IMR-90 (cell line): ENCODE results near the gene MRPL34. TPM values are rescaled to one million over a fixed set of nuclear protein-coding genes. Genes with fewer than 3 reads are reported as not detected.

Experiments used
- ATAC-seq: fragments of 200-7000 bp; cut with Tn5 transposase; 2 replicates; pipeline ENCODE4 v1.9.1; 2020; ENCODE audit warnings: low read depth, mild to moderate bottlenecking, moderate library complexity
- BruUV-seq: library from RNA; stranded (reverse); fragments of 400-500 nt; replicated peaks from 2 replicates; lab custom pipeline; 2021; lab: Mats Ljungman, UMichigan
- CTCF ChIA-PET: fragments of 300-600 bp; formaldehyde crosslinking; extraction: SDS; loops from one replicate; lab custom pipeline; 2021; ENCODE audit warnings: antibody characterized with exemption; lab: Yijun Ruan, JAX
- POLR2A ChIA-PET: fragments of 300-600 bp; sonication (Branson Sonifier 250); formaldehyde crosslinking; loops from one replicate; lab custom pipeline; 2022; ENCODE audit warnings: antibody characterized with exemption; ENCODE audit not compliant: unreplicated experiment; lab: Charles Lee
- DNase-seq: peaks from one replicate; pipeline ENCODE4 v3.0.0; 2013
- H2AFZ ChIP-seq: replicated peaks from 2 replicates; pipeline ENCODE3; 2013; ENCODE audit warnings: low read length, mild to moderate bottlenecking; ENCODE audit not compliant: poor library complexity
- H2AK5ac ChIP-seq: 2 replicates; pipeline ENCODE4 v1.6.1; 2013; ENCODE audit warnings: low read depth, low read length, inconsistent platforms
- H2AK9ac ChIP-seq: replicated peaks from 2 replicates; pipeline ENCODE3; 2013; ENCODE audit warnings: mild to moderate bottlenecking, low read depth, low read length, moderate library complexity; ENCODE audit not compliant: poor library complexity
- H2BK120ac ChIP-seq: 2 replicates; pipeline ENCODE4 v1.6.1; 2013; ENCODE audit warnings: low read depth, low read length, inconsistent platforms
- H2BK15ac ChIP-seq: 3 replicates; pipeline ENCODE4 v1.6.1; 2013; ENCODE audit warnings: low read depth, low read length, inconsistent platforms
- H2BK20ac ChIP-seq: 2 replicates; pipeline ENCODE4 v1.6.1; 2013; ENCODE audit warnings: low read depth, mild to moderate bottlenecking, inconsistent platforms, low read length, moderate library complexity
- H2BK5ac ChIP-seq: 2 replicates; pipeline ENCODE4 v1.6.1; 2013; ENCODE audit warnings: mild to moderate bottlenecking, low read depth, low read length, inconsistent platforms; ENCODE audit not compliant: poor library complexity, severe bottlenecking
- H3K14ac ChIP-seq: replicated peaks from 2 replicates; pipeline ENCODE4 v1.6.1; 2013; ENCODE audit warnings: low read depth, low read length, inconsistent platforms
- H3K18ac ChIP-seq: 2 replicates; pipeline ENCODE4 v1.6.1; 2013; ENCODE audit warnings: low read depth, low read length, control low read depth
- H3K23ac ChIP-seq: 2 replicates; pipeline ENCODE4 v1.6.1; 2013; ENCODE audit warnings: low read depth, low read length, inconsistent platforms
- H3K27ac ChIP-seq: 2 replicates; pipeline ENCODE4 v1.5.1; 2013; ENCODE audit warnings: mild to moderate bottlenecking, control low read depth, low read length; ENCODE audit not compliant: insufficient read depth
- H3K27me3 ChIP-seq: 2 replicates; pipeline ENCODE4 v1.6.1; 2013; ENCODE audit warnings: low read length; ENCODE audit not compliant: control insufficient read depth, insufficient read depth
- H3K36me3 ChIP-seq: 2 replicates; pipeline ENCODE4 v1.6.1; 2013; ENCODE audit warnings: low read length, mixed read lengths; ENCODE audit not compliant: control insufficient read depth, insufficient read depth
- H3K4ac ChIP-seq: 2 replicates; pipeline ENCODE4 v1.6.1; 2013; ENCODE audit warnings: low read depth, low read length, inconsistent platforms
- H3K4me1 ChIP-seq: 2 replicates; pipeline ENCODE4 v1.6.1; 2013; ENCODE audit warnings: low read length, mixed read lengths; ENCODE audit not compliant: control insufficient read depth, insufficient read depth
- H3K4me2 ChIP-seq: 2 replicates; pipeline ENCODE4 v1.6.1; 2013; ENCODE audit warnings: low read depth, mild to moderate bottlenecking, control low read depth, low read length, moderate library complexity
- H3K4me3 ChIP-seq: 2 replicates; pipeline ENCODE4 v1.5.1; 2013; ENCODE audit warnings: low read depth, mild to moderate bottlenecking, control low read depth, low read length, moderate library complexity; ENCODE audit not compliant: insufficient read depth
- H3K56ac ChIP-seq: 2 replicates; pipeline ENCODE4 v1.6.1; 2013; ENCODE audit warnings: low read length, inconsistent platforms; ENCODE audit not compliant: insufficient read depth; ENCODE audit errors: extremely low read depth
- H3K79me1 ChIP-seq, 2 experiments: 2 replicates each; pipeline ENCODE4 v1.6.1; 2013; ENCODE audit warnings: low read length in 2 of 2, inconsistent platforms in 1 of 2, low read depth in 1 of 2
- H3K9ac ChIP-seq: 2 replicates; pipeline ENCODE4 v1.6.1; 2013; ENCODE audit warnings: low read depth, low read length, control low read depth
- H3K9me1 ChIP-seq: 2 replicates; pipeline ENCODE4 v1.6.1; 2013; ENCODE audit warnings: low read length, inconsistent platforms; ENCODE audit not compliant: insufficient read depth
- H3K9me3 ChIP-seq: 2 replicates; pipeline ENCODE4 v1.6.1; 2013; ENCODE audit warnings: low read length; ENCODE audit not compliant: control insufficient read depth, insufficient read depth
- H4K20me1 ChIP-seq: 2 replicates; pipeline ENCODE4 v1.6.1; 2013; ENCODE audit warnings: low read length, inconsistent platforms; ENCODE audit not compliant: insufficient read depth
- H4K5ac ChIP-seq: 2 replicates; pipeline ENCODE4 v1.6.1; 2013; ENCODE audit warnings: mild to moderate bottlenecking, low read depth, low read length, control low read depth
- H4K8ac ChIP-seq, 2 experiments: 2 replicates each; pipeline ENCODE4 v1.6.1; 2013; ENCODE audit warnings: low read depth in 2 of 2, low read length in 2 of 2, control low read depth in 1 of 2, inconsistent platforms in 1 of 2
- H4K91ac ChIP-seq: 2 replicates; pipeline ENCODE4 v1.6.1; 2013; ENCODE audit warnings: low read depth, low read length, inconsistent platforms; ENCODE audit not compliant: insufficient read depth
- FOS ChIP-seq: fragments of 150-350 bp; IDR thresholded peaks from 2 replicates; pipeline ENCODE4 v1.6.1; 2016; ENCODE audit warnings: low read depth, low read length
- MXI1 ChIP-seq: IDR thresholded peaks from 2 replicates; pipeline ENCODE4 v1.6.1; 2012; ENCODE audit warnings: low read depth, mild to moderate bottlenecking, low read length, moderate library complexity, borderline replicate concordance
- WGBS, 2 experiments: methylation state at CpG; one replicate each; pipeline versions ENCODE4 v1.1.5 to v1.1.7; 2013; ENCODE audit warnings: missing lambda C conversion rate in 2 of 2; ENCODE audit not compliant: insufficient read length in 1 of 2; ENCODE audit errors: extremely low coverage in 2 of 2; 5-methylcytosine and 5-hydroxymethylcytosine counted together
- dilution Hi-C: fragments of 300-500 bp; cut with HindIII; formaldehyde crosslinking; loops from one replicate; pipeline ENCODE4 v1.14.3; 2018; ENCODE audit warnings: low sequenced_read_pairs; ENCODE audit not compliant: unreplicated experiment
- in situ Hi-C: fragments of 300-500 bp; cut with MboI; formaldehyde crosslinking; loops from 3 replicates; pipeline ENCODE4 v1.14.3; 2019; ENCODE audit warnings: low sequenced_read_pairs, inconsistent platforms, mixed read lengths
- intact Hi-C: fragments of 100-400 bp; cut with micrococcal nuclease; formaldehyde crosslinking; loops from 2 replicates; pipeline ENCODE4 v1.10.0; 2022
- polyA plus RNA-seq, 3 experiments: library from polyadenylated mRNA; depleted of rRNA; stranded (reverse); fragments of >200 nt; gene quantifications; 2 replicates each; pipeline ENCODE4 v1.2.3, GENCODE V29; 2012; ENCODE audit warnings: low replicate concordance in 1 of 3
- total RNA-seq: library from RNA; depleted of rRNA; stranded (reverse); fragments of >200 nt; gene quantifications from 2 replicates; pipeline ENCODE4 v1.2.3, GENCODE V29; 2012

Gene MRPL34
- total and polyA plus RNA-seq, 2 of the 4 experiments (the other 2 are of a cell fraction): 7.3 to 37.0 TPM

DNA sequence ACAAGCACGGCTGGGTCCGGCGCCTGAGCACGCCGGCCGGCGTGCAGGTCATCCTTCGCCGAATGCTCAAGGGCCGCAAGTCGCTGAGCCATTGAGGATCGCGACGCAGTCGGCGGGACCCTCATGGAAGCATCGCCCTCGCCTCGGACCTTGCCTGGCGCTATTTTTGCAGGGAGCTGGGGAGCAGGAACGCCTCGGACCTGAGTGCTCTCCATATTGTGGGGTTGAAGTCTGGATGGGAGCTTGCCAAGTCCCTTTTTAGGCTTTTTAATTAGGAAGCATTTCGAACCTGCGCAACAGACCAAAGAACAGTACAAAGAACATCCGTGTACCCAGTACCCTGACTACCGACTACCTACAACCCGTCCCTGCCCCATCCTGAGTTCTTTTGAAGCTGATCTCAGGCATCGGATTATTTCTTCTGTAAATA lies 628 bp downstream of the MRPL34 start:
- in situ Hi-C loops (no loop called here), intact Hi-C loops (no loop called here), dilution Hi-C loops (no loop called here)
- Histone ChIP-seq H3K18ac (no peak overlapping the region), H4K20me1 (peaks cover 4% of the 10 kb centered on the region), H3K4me2 (peak overlapping the region; percentile 92), H3K9ac (peak overlapping the region; percentile 64), H3K56ac (peak overlapping the region; percentile 33), H2BK120ac (no peak overlapping the region), H3K23ac (peak overlapping the region; percentile 96), H3K27ac (peak overlapping the region; percentile 61), H4K91ac (peak overlapping the region; percentile 77), H2BK15ac (peak overlapping the region; percentile 87; the same call in 2 of the 3 replicates), H3K14ac (peak overlapping the region; percentile 71), H4K8ac (peak overlapping the region; percentile 48 to 83), H3K4ac (peak overlapping the region; percentile 71), H3K36me3 (no peaks in the 10 kb centered on the region), H2AK5ac (peak overlapping the region; percentile 55), H3K27me3 (no peaks in the 10 kb centered on the region), H2BK20ac (no peak overlapping the region), H3K4me1 (peaks cover 8% of the 10 kb centered on the region), H2BK5ac (peak overlapping the region; percentile 57), H2AFZ (peak overlapping the region; percentile 94), H3K4me3 (peak overlapping the region; percentile 55), H3K9me3 (no peaks in the 10 kb centered on the region), H3K79me1 (peaks cover 26 to 66% of the 10 kb centered on the region in 2 experiments), H4K5ac (peak overlapping the region; percentile 28; the same call in 1 of the 2 replicates), H2AK9ac (peak overlapping the region; percentile 94), H3K9me1 (peaks cover 26% of the 10 kb centered on the region)
- DNase-seq (no peak), ATAC-seq (no peak)
- WGBS, 2 experiments: 0% methylated on average over 14 of the region's 28 CpGs; no CpG with 5 or more reads in 1 of the 2 experiments
- TF ChIP-seq MXI1 (peak; percentile 54; the same call in 1 of the 2 replicates), FOS (no peak)
- ChIA-PET CTCF (interaction anchor here (0.7 kb wide), 1 partner anchor 18 kb away, joined by 7 read pairs; no protein-coding TSS in a partner anchor), POLR2A (no interaction called here)
- no TSS peak for BruUV-seq
